ENCODE results near the gene FBRSL1.

- TF ChIP-seq CTCF (conservative IDR thresholded peaks at IDR 0.05; ENCODE audit: low read depth, low read length) (no peak), EZH2 (IDR thresholded peaks at IDR 0.05; ENCODE audit: low read length, unreplicated experiment) (no peak)
Measured at GRCh38 chr12:132557291-132558015, 67.5 kb downstream of the FBRSL1 start.

All from PC-3 (cell line).